Measurements from ENCODE around the gene THOC7. TPM values are rescaled to one million over a fixed set of nuclear protein-coding genes. Genes with fewer than 3 reads are reported as not detected.

Gene THOC7
- total RNA-seq: 74.3 TPM
- long read RNA-seq, transcript THOC7-201 (8 exons, 990 nt): major isoform, 58 of 71 reads
- long read RNA-seq, partial matches to known transcripts: 6 of 71 reads
- long read RNA-seq, other reads (novel, unspliced or antisense): 3 of 71 reads

DNA sequence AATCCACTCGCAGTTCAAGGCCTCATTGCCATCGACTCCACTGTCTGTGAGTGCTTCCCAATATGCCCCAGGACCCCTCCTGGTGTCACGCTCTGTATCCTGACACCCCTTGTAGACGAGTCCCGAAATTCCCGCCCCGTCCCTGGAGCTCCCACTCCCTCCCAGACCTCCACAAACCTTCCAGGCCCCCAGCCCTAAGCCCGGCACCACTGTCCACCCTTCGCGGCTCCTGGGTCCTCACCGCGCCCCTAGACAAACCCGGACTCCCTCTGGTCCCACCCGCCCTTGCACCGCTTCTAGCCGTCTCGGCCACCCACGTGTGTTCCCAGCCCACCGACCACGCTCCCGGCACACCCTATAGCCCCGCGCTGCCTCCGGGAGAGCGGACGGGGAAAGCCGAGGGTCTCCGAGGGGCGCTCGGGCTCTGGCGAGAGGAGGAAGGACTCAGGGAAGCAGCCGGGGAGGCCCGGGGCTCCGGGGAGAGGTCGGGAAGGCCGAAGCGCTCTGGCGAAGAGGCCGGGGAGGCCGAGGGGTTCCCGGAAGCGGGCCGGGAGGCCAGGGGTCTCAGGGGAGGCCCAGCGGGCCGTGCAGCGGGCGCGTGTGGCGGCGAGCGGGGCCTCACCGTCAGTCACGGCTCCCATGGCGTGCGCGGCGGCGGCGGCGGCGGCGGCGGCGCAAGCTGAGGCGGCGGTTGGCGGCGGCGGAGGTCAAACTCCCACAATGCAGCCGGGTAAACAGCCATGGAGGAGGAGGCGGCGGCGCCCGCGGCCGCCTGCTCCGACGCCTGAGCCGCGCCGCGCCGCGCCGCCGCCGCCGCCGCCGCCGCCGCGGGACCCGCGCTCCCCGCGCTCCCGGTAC lies at the start of gene THOC7, which contains the start of gene ATXN7:
Gene THOC7, minus strand, starts transcription at position 656 of the 858 bp plus-strand sequence. Its CDS starts 15 bp downstream, at position 641.
Gene ATXN7, plus strand, starts transcription at position 718 of the 858 bp plus-strand sequence. CDS start 48,732 bp downstream, outside the sequence.
- peak; percentile 87 for DNase-seq (ENCODE audit: low spot score)
- intact Hi-C loops (cut with DNase I): loop anchor here (1.0 kb wide), 1 partner anchor 49 kb away; the partner anchor contains the start of gene SCAANT1

DNA sequence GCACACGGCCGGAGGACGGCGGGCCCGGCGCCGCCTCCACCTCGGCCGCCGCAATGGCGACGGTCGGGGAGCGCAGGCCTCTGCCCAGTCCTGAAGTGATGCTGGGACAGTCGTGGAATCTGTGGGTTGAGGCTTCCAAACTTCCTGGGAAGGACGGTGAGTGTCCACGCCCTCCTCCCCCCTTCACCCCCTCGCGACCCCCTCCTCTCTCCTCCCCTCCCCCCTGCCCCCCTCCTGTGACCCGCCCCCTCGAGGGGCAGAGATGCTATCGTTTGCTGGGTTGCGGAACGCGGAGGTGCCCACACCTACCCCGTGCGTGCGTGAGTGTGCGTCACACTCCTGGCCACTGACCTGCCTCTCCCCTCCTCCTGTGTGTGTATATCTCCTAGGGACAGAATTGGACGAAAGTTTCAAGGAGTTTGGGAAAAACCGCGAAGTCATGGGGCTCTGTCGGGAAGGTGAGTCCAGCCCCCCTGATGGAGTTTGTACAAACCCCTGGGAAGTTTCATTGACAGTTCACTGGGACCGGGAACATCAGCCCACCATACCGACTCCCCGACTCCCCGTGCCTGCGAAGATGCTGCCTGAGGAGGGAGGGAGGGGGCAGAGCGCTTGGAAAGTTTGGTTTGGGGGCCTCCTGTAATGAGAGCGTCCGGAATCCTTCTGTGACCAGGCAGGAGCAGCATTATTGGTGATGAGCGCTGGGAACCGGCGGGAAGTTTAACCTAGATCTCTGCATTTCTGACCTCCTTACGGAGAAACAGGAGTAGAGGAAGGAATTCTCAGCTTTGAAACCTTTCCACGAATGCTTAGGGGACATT lies 49.4 kb upstream of the THOC7 start:
- DNase-seq (ENCODE audit: low spot score): no peak
- intact Hi-C loops (cut with DNase I): loop anchor here (1.0 to 5.0 kb wide), 3 partner anchors 49 to 79 kb away; no protein-coding TSS in a partner anchor

GRCh38 chr3:63911873-63912767 lies 48.5 kb upstream of the THOC7 start, which contains the start of gene SCAANT1:
Gene SCAANT1 (minus strand): TSS chr3:63912383.
- DNase-seq (ENCODE audit: low spot score): peak; percentile 95
- intact Hi-C loops (cut with DNase I): loop anchor here (1.0 to 5.0 kb wide), 3 partner anchors 48 to 80 kb away; no protein-coding TSS in a partner anchor

DNA sequence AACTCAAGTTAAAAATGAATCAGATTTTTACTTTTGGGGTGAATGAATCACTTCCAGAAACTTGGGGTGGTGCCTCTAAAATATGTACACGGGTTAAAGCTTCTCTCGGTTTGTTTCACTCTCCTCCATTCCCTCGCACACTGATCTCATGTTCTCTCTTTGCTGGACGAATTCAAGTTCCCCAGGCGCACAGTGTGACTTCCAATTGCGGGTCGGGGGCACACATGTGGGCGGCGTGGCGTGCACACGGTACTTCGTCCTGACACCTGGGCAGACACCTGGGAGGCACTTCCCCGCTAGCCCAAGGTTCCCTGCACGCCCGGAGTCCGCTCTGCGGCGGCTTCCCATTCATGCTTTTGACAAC lies 47.9 kb upstream of the THOC7 start:
- no peak for DNase-seq (ENCODE audit: low spot score)
- intact Hi-C loops (cut with DNase I): loop anchor here (5.0 kb wide), 2 partner anchors 51 to 81 kb away; no protein-coding TSS in a partner anchor

DNA sequence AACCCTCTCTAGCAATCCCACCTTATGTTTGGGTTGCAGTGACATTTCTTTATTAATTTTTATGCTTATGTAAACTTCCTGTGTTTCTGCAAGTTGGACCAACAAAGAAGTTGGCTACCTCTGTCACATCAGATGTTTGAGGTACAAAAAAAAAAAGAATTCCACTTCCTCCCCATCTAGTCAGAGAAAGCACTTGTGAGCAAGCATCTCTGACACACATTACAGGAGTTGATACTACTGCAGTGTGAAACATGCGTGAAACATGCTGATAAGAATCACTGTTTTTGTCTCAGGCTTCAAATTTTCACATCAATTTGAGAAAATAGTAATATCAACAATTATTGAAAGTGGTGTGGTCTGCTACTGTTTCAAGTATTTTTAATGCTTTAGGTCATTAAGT lies 47.3 kb upstream of the THOC7 start:
- intact Hi-C loops (cut with DNase I): loop anchor here (5.0 kb wide), 2 partner anchors 51 to 81 kb away; no protein-coding TSS in a partner anchor
- no peak for DNase-seq (ENCODE audit: low spot score)

- intact Hi-C loops (cut with DNase I): loop anchor here (5.0 kb wide), 2 partner anchors 52 to 82 kb away; no protein-coding TSS in a partner anchor
These were observed 46.4 kb upstream of the THOC7 start for GRCh38 chr3:63910001-63910400.

DNA sequence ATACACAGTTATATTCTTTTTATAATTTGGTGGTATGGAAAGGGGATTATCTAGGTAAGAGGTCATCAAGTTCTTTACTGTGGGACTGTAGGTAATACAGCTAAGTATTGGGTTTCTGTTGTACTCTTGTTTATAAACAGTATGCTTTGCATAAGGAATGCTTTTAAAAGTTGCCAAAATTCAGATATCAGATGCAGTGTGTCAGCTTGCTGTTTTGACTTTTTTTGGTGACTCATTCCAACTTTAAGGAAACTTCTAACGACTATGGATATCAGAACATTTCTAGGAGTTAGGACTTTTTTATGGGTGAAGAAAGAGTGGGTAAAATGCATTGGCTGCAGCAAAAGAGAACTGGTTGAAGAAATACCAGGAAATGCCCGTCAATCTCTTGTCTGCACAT lies 45.8 kb upstream of the THOC7 start:
- intact Hi-C loops (cut with DNase I): no loop called here
- DNase-seq (ENCODE audit: low spot score): no peak

More at GRCh38 chr3:63910001-63910400, 46.4 kb upstream of the THOC7 start:
- no peak for DNase-seq (ENCODE audit: low spot score)

DNA sequence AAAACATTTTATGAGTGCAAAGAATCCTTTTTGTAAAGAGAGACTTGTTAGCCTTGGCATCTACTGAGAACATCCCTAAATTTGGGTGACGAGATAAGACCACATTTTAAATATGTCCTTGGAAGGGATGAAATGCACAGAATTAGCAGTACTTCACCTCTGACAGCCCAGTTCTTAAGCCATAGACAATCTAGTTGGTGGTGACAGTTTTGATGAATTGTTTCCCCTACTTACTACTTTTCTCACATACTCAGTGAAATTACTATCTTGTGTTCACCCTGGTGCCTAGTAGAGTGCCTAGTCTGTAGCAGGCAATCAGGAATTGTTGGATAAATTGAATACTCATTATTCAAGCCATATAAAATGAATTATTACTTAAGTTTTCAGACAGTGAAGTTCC lies 45.2 kb upstream of the THOC7 start:
- no peak for DNase-seq (ENCODE audit: low spot score)
- intact Hi-C loops (cut with DNase I): no loop called here

DNA sequence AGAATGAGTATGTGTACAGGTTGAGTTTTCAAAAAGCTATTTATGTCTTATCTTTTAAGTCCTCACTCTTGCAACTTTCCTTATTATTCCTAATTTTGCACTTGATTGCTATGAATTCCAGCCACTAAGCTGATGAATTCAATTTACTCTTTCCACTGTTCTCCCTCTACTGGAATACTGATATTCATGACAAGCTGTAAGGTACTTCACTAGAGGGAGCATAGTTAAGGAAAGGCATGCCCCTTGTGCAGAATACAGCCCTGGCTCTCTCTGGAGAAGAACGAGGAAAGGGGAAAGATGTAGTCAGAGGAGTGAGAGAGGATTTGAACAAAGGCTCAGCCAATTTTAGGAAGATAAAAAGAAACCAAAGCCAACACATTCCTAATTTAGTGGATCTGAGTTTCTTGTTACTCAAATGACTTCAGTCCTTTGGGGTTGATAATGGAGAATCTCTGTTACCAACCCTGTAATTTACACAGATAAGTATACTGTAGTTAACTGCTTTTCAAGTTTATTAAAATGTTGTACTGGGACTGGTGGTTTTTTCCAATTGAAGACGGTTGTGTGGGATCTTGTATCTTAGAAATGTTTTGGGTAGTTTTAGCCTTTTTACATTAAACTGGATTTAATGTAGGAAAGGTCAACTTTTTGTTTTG lies 44.6 kb upstream of the THOC7 start:
- intact Hi-C loops (cut with DNase I): no loop called here
- no peak for DNase-seq (ENCODE audit: low spot score)

- intact Hi-C loops (cut with DNase I): no loop called here
- DNase-seq (ENCODE audit: low spot score): no peak
These were observed 42.4 kb upstream of the THOC7 start for GRCh38 chr3:63905731-63906620.

GRCh38 chr3:63900459-63900858 lies 36.9 kb upstream of the THOC7 start:
- intact Hi-C loops (cut with DNase I): no loop called here
- no peak for DNase-seq (ENCODE audit: low spot score)

DNA sequence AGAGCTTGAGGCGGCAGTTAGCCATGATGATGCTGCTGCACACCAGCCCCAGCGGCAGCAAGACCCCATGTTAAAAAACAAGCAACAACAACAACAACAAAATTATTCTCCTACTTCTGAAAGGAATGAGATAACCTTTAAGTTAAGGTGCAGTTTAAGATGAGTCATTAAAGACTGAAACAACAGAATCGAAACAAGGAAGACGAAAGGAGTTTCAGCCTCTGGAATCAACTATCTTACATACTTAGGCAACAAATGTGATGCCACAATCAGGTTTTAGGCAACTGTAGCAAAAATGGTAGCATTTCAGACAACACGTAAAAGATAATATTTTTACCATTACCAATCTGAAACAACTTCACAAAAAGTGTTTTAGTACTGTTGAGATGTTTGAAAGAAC lies 36.4 kb upstream of the THOC7 start:
- intact Hi-C loops (cut with DNase I): no loop called here

DNA sequence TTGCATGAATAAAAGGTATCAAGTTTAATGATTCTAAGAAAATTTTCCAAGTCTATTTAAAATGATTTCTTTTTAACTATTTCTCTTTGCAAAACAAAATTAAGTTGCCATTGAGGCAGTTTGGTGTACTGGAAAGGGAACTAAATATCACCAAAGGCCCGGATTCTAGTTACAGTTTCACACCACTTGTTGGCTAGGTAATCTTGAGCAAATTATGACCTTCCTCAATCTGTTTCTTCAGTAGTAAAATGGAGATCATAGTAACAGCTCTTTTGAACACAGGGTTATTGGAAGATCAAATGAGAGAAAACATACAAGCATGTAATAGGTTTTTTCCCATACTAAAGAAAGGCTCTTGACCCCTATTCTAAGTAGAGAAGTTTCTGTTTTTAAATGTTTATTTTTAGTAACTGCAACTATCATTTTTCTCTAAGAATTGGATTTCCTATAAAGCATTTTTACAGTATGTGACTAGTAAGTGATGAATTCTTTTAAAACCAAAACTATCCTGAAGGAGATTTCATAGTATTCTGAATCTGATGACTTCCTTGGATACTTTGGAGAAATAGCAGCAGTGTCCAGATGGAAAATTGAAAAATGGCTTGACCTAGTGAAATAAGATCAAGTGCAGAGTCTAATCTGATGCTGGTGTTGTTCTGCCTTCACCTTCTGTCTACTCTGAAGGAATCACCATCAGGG lies 32.9 kb upstream of the THOC7 start:
- DNase-seq (ENCODE audit: low spot score): no peak
- intact Hi-C loops (cut with DNase I): no loop called here

More for the DNA sequence above, 36.4 kb upstream of the THOC7 start:
- no peak for DNase-seq (ENCODE audit: low spot score)

GRCh38 chr3:63895422-63896189 lies 32.0 kb upstream of the THOC7 start:
- DNase-seq (ENCODE audit: low spot score): no peak
- intact Hi-C loops (cut with DNase I): no loop called here

DNA sequence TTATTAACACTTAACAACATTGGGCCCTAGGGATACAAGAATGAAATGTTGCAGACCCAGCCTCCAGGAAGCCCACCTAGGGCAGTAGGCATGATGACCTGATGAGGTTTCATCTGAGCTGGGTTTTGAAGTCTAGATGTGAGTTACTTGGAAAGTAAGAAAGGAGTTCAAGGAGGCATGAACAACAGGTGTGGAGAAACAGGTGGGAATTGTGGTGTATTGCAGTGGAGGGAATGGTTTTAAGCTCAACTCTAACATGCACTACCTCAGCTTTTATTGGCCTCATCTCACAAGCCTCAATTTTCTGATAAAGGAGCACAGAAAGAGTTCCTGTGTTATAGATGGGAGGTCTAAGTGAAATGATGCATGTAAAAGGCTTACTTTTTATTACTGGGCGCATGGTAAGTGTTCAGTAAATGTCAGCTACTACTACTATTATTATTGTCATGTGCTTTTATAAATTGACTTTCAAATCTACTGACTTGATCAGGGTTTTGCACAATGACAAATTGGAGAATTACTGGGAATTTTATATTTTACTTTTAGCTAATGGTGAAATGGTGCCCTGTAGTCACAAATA lies 29.3 kb upstream of the THOC7 start:
- no peak for DNase-seq (ENCODE audit: low spot score)
- intact Hi-C loops (cut with DNase I): no loop called here

- DNase-seq (ENCODE audit: low spot score): no peak
- intact Hi-C loops (cut with DNase I): no loop called here
These were observed 27.9 kb upstream of the THOC7 start for GRCh38 chr3:63891518-63891917.
